Fibroblast of upper back skin (primary cell): Measurements from ENCODE around the gene MAGI3.

Experiments
- DNase-seq: peaks from one replicate; pipeline ENCODE4 v3.0.0-alpha.2; 2013

Gene MAGI3

GRCh38 chr1:113389953-113390834, at the start of gene MAGI3:
Gene MAGI3, plus strand, starts transcription at chr1:113390515. Its CDS starts 519 bp downstream, at chr1:113391034.
- peak; percentile 99 for DNase-seq

GRCh38 chr1:113353580-113353979, 36.7 kb upstream of the MAGI3 start:
- no peak for DNase-seq

- no peak for DNase-seq
Measured at GRCh38 chr1:113363935-113364334, 26.4 kb upstream of the MAGI3 start.

- DNase-seq = no peak
Measured at GRCh38 chr1:113369040-113369439, 21.3 kb upstream of the MAGI3 start.

GRCh38 chr1:113369699-113370098, 20.6 kb upstream of the MAGI3 start:
- no peak for DNase-seq

GRCh38 chr1:113370868-113371267, 19.4 kb upstream of the MAGI3 start:
- no peak for DNase-seq

GRCh38 chr1:113372546-113372945, 17.8 kb upstream of the MAGI3 start:
- DNase-seq = no peak

- DNase-seq = no peak
Measured at GRCh38 chr1:113373644-113374043, 16.7 kb upstream of the MAGI3 start.

GRCh38 chr1:113375878-113376277, 14.4 kb upstream of the MAGI3 start:
- DNase-seq = no peak

- DNase-seq = no peak
Measured at GRCh38 chr1:113380075-113380474, 10.2 kb upstream of the MAGI3 start.

- no peak for DNase-seq
Measured at GRCh38 chr1:113388017-113388620, 2.2 kb upstream of the MAGI3 start.

GRCh38 chr1:113388621-113389358, 1.5 kb upstream of the MAGI3 start:
- no peak for DNase-seq

- no peak for DNase-seq
Measured at GRCh38 chr1:113389359-113389952, 859 bp upstream of the MAGI3 start.

GRCh38 chr1:113390871-113391648, 745 bp downstream of the MAGI3 start:
- DNase-seq = no peak

- no peak for DNase-seq
Measured at GRCh38 chr1:113391649-113392271, 1.4 kb downstream of the MAGI3 start.

- DNase-seq = no peak
Measured at GRCh38 chr1:113392541-113393128, 2.3 kb downstream of the MAGI3 start.

- no peak for DNase-seq
Measured at GRCh38 chr1:113394043-113394862, 3.9 kb downstream of the MAGI3 start.

- DNase-seq = no peak
Measured at GRCh38 chr1:113394863-113395259, 4.5 kb downstream of the MAGI3 start.

GRCh38 chr1:113396102-113396501, 5.8 kb downstream of the MAGI3 start:
- DNase-seq = no peak

- peak; percentile 47 for DNase-seq
Measured at GRCh38 chr1:113396585-113396984, 6.3 kb downstream of the MAGI3 start.
